Choroid plexus epithelial cell (primary cell): ENCODE measurements around the gene DIPK1C.

Experiments used
- DNase-seq: peaks from one replicate; pipeline ENCODE4 v3.0.0-alpha.2; 2010; ENCODE audit warnings: low read depth
- H3K4me3 ChIP-seq: 2 replicates; pipeline ENCODE4 v1.5.1; 2011; ENCODE audit warnings: low read depth, mild to moderate bottlenecking, control low read depth, low read length, moderate library complexity
- TF ChIP-seq, protein P1 (sequence below): conservative IDR thresholded peaks from 2 replicates; pipeline ENCODE4 v1.5.1; 2011; ENCODE audit warnings: low read depth, mild to moderate bottlenecking, control low read depth, inconsistent platforms, low read length, moderate library complexity

Gene DIPK1C

DNA sequence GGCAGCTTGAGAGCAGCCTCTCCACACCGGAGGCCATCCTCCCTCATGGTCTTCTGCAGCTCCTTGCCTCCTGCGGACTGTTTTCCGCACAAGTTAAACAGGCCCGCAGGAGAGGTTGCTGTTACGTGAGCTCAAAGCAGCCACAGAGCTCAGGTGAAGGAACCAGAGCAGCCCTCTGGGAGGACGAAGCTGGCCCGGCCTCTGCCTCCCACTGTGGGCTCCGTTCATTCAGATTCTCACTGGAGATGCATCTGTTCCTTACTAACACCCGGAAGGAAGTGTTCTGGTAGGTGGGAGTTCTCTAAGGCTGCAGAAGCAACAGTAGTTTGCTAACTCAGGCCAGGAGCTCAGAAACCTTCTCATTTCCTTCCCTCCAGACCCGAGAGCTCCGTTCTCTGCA, 10.9 kb downstream of the DIPK1C start:
- DNase-seq, result no peak

DNA sequence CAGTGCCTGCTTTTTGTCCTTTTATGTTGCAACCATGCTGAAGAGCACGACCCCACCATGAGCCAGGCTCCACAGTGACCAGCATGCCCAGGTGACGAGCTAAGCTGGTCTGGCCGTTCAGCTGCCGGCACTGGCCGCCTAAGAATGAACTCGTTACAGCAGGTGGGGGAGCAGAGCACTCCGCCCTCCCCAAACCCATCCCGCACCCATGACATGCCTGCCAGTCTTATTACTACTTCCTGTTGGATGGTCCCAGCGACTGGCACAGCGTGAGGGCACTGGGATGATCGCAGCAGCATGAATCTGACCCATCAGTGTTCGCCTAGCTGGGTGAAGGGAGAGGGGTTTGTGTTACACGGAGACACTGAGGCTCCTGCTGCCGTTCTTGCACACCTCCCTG, 11.5 kb downstream of the DIPK1C start:
- no peak for DNase-seq

More for the DNA sequence above, 10.9 kb downstream of the DIPK1C start:
- TF ChIP-seq, protein P1, sequence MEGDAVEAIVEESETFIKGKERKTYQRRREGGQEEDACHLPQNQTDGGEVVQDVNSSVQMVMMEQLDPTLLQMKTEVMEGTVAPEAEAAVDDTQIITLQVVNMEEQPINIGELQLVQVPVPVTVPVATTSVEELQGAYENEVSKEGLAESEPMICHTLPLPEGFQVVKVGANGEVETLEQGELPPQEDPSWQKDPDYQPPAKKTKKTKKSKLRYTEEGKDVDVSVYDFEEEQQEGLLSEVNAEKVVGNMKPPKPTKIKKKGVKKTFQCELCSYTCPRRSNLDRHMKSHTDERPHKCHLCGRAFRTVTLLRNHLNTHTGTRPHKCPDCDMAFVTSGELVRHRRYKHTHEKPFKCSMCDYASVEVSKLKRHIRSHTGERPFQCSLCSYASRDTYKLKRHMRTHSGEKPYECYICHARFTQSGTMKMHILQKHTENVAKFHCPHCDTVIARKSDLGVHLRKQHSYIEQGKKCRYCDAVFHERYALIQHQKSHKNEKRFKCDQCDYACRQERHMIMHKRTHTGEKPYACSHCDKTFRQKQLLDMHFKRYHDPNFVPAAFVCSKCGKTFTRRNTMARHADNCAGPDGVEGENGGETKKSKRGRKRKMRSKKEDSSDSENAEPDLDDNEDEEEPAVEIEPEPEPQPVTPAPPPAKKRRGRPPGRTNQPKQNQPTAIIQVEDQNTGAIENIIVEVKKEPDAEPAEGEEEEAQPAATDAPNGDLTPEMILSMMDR, result no peak
- no peak overlapping the region for H3K4me3 ChIP-seq

GRCh38 chr18:74444104-74444503, 13.0 kb downstream of the DIPK1C start:
- TF ChIP-seq, protein P1, result no peak
- H3K4me3 ChIP-seq, result no peak overlapping the region
- DNase-seq, result no peak

More for the DNA sequence above, 11.5 kb downstream of the DIPK1C start:
- no peak overlapping the region for H3K4me3 ChIP-seq
- TF ChIP-seq, protein P1, result no peak

GRCh38 chr18:74440808-74441427, 16.2 kb downstream of the DIPK1C start:
- TF ChIP-seq, protein P1, result no peak
- no peak for DNase-seq

DNA sequence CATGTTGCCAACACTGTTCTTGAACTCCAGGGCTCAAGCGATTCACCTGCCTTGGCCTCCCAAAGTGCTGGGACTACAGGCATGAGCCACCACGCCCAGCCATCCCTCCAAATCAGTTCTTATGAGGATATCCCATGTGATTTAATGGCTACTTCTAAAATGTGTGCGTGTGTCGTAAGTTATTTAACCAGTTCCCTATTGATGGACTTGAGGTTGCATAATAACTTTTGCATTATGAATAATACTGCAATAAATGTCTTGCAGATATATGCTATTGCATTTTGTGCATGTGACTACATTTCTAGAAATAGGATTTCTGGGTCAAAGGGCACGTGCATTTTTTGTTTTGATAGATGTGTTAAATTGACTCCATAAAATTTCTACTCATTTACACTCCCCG, 19.0 kb downstream of the DIPK1C start:
- TF ChIP-seq, protein P1, result no peak
- DNase-seq, result no peak
- no peak overlapping the region for H3K4me3 ChIP-seq

More at GRCh38 chr18:74440808-74441427, 16.2 kb downstream of the DIPK1C start:
- no peak overlapping the region for H3K4me3 ChIP-seq

DNA sequence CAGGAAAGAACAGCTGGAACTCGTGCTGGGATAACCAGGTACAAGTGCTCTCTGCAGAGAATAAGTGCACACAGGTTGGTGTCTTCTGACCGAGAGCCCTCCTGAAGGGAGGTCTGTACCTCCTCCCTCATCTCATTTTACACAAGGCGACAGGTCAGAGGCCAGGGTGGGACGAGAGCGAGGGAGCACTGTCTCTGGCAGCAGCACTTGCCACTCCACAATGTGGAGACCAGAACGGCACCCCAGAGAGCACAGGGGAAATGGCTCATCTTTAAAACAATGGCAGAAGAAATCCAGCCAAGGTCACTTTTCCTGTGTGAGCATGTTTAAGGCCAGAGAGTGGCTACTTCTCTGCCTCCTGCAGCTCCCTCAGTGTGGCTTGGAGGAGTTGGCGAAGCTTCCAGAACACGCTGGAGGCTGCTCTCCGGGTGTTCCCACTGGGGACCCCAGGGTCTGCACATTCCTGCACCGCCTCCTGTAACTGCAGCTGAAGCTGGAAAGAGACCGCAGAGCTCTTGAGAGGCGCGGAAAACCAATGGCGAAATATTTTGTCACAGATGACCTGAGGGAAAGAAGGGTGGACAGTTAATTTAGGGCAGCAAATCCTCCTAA, 20.8 kb downstream of the DIPK1C start:
- TF ChIP-seq, protein P1, result no peak
- no peak overlapping the region for H3K4me3 ChIP-seq
- DNase-seq, result no peak

GRCh38 chr18:74435740-74436139, 21.4 kb downstream of the DIPK1C start:
- no peak overlapping the region for H3K4me3 ChIP-seq
- DNase-seq, result no peak
- TF ChIP-seq, protein P1, result no peak
